HepG2 (cell line): Measurements from ENCODE around the gene SLC35A2. TPM values are rescaled to one million over a fixed set of nuclear protein-coding genes. Genes with fewer than 3 reads are reported as not detected.

Experiments
- ATAC-seq: fragments of 200-7000 bp; cut with Tn5 transposase; 3 replicates; pipeline ENCODE4 v1.9.1; 2020; ENCODE audit warnings: mild to moderate bottlenecking, moderate library complexity
- BruUV-seq: library from RNA; stranded (reverse); fragments of 400-500 nt; replicated peaks from 2 replicates; lab custom pipeline; 2021; lab: Mats Ljungman, UMichigan
- CTCF ChIA-PET: fragments of 300-600 bp; formaldehyde crosslinking; extraction: SDS; loops from one replicate; lab custom pipeline; 2021; ENCODE audit warnings: low total read pairs, inconsistent platforms, low intra/inter-chr PET ratio; lab: Yijun Ruan, JAX
- POLR2A ChIA-PET: fragments of 350-600 bp; sonication (Branson Sonifier 250); formaldehyde crosslinking; loops from one replicate; lab custom pipeline; 2020; ENCODE audit warnings: antibody characterized with exemption, inconsistent platforms; lab: Yijun Ruan, JAX
- DNase-seq: peaks from one replicate; pipeline ENCODE4 v3.0.0-alpha.2; 2015; ENCODE audit warnings: low spot score
- FAIRE-seq: peaks from 3 replicates; lab custom pipeline; 2011; peaks lifted over from hg19 to GRCh38; lab: Jason Lieb, UNC
- H2AFZ ChIP-seq: one replicate; pipeline ENCODE4 v1.6.1; 2011; ENCODE audit warnings: low read length, inconsistent platforms
- H3K27ac ChIP-seq: fragments of 300-600 bp; 3 replicates; pipeline ENCODE4 v1.8.0; 2011; ENCODE audit warnings: mixed run types, mild to moderate bottlenecking, mixed read lengths, low read length, inconsistent platforms; ENCODE audit not compliant: insufficient read depth; ENCODE audit errors: extremely low read length
- H3K27me3 ChIP-seq, 2 experiments: fragments of 200-600 bp in 1 of 2; 2 replicates in 1 of 2; 3 replicates in 1 of 2; pipeline versions ENCODE4 v1.6.0 to v1.8.0; 2011; ENCODE audit warnings: low read length in 2 of 2, mild to moderate bottlenecking in 2 of 2, moderate library complexity in 2 of 2, inconsistent platforms in 1 of 2; ENCODE audit not compliant: insufficient read depth in 2 of 2, control insufficient read depth in 1 of 2
- H3K36me3 ChIP-seq, 2 experiments: fragments of 200-600 bp in 1 of 2; replicated peaks in 1 of 2; 2 replicates in 1 of 2; 3 replicates in 1 of 2; pipeline versions ENCODE4 v1.5.1 to v1.8.0; 2011; ENCODE audit warnings: low read length in 2 of 2, inconsistent platforms in 1 of 2; ENCODE audit not compliant: insufficient read depth in 2 of 2, control insufficient read depth in 1 of 2
- H3K4me1 ChIP-seq: 2 replicates; pipeline ENCODE4 v1.5.1; 2012; ENCODE audit warnings: low read length, inconsistent platforms; ENCODE audit not compliant: insufficient read depth
- H3K4me2 ChIP-seq: 2 replicates; pipeline ENCODE4 v1.6.0; 2011; ENCODE audit warnings: low read depth, low read length, inconsistent platforms
- H3K4me3 ChIP-seq, 3 experiments: fragments of 200-600 bp in 1 of 3; sonication (generic), shearing (Covaris generic) in 1 of 3; replicated peaks in 1 of 3; 2 replicates each; pipeline ENCODE4 v1.5.1; 2011 to 2016; ENCODE audit warnings: low read length in 3 of 3, inconsistent platforms in 2 of 3, low read depth in 2 of 3, mild to moderate bottlenecking in 2 of 3, control low read depth in 1 of 3, mixed read lengths in 1 of 3; ENCODE audit not compliant: insufficient read depth in 1 of 3
- H3K79me2 ChIP-seq: one replicate; pipeline ENCODE4 v1.6.1; 2011; ENCODE audit warnings: low read length, inconsistent platforms; ENCODE audit not compliant: insufficient read depth
- H3K9ac ChIP-seq: 2 replicates; pipeline ENCODE4 v1.6.0; 2011; ENCODE audit warnings: mild to moderate bottlenecking, low read depth, low read length, inconsistent platforms; ENCODE audit not compliant: insufficient read depth
- H3K9me3 ChIP-seq: 2 replicates; pipeline ENCODE4 v1.5.1; 2012; ENCODE audit warnings: mild to moderate bottlenecking, low read length
- H4K20me1 ChIP-seq: 2 replicates; pipeline ENCODE4 v1.6.0; 2011; ENCODE audit warnings: inconsistent platforms, mild to moderate bottlenecking, low read length, moderate library complexity; ENCODE audit not compliant: insufficient read depth
- AGO2 ChIP-seq: fragments of 200-400 bp; formaldehyde crosslinking; optimal IDR thresholded peaks from 2 replicates; pipeline ENCODE3; 2017; ENCODE audit warnings: mild to moderate bottlenecking, low read depth, low read length, moderate library complexity
- HMG20A ChIP-seq: IDR thresholded peaks from 2 replicates; pipeline ENCODE4 v1.6.1; 2016; ENCODE audit warnings: borderline replicate concordance
- NBN ChIP-seq: fragments of 450-650 bp; conservative IDR thresholded peaks from 2 replicates; pipeline ENCODE4 v1.6.1; 2017
- SP140L ChIP-seq: sonication (generic); formaldehyde crosslinking; IDR thresholded peaks from 2 replicates; pipeline ENCODE4 v1.4.0; 2020; ENCODE audit warnings: missing genetic modification reagents, borderline replicate concordance
- YY1 ChIP-seq: IDR thresholded peaks from 2 replicates; pipeline ENCODE4 v1.6.1; 2011; ENCODE audit warnings: low read length, low read depth, moderate library complexity, mild to moderate bottlenecking; ENCODE audit not compliant: insufficient read depth, insufficient replicate concordance
- ZMAT3 ChIP-seq: sonication (generic); formaldehyde crosslinking; conservative IDR thresholded peaks from 2 replicates; pipeline ENCODE4 v1.7.0; 2021; ENCODE audit warnings: missing genetic modification reagents
- ZNF180 ChIP-seq: sonication (generic); formaldehyde crosslinking; IDR thresholded peaks from 2 replicates; pipeline ENCODE4 v1.4.0; 2020; ENCODE audit warnings: low read depth, missing genetic modification reagents, borderline replicate concordance
- ZNF234 ChIP-seq: sonication (generic); formaldehyde crosslinking; conservative IDR thresholded peaks from 2 replicates; pipeline ENCODE4 v1.5.1; 2020; ENCODE audit warnings: mild to moderate bottlenecking, missing genetic modification reagents
- ZNF432 ChIP-seq: sonication (generic); formaldehyde crosslinking; IDR thresholded peaks from 2 replicates; pipeline ENCODE4 v1.5.0; 2020; ENCODE audit warnings: missing genetic modification reagents, mild to moderate bottlenecking, borderline replicate concordance
- ZNF737 ChIP-seq: sonication (generic); formaldehyde crosslinking; IDR thresholded peaks from 2 replicates; pipeline ENCODE4 v1.5.0; 2020; ENCODE audit warnings: missing genetic modification reagents, mild to moderate bottlenecking, borderline replicate concordance
- ZNF776 ChIP-seq: sonication (generic); formaldehyde crosslinking; IDR thresholded peaks from 2 replicates; pipeline ENCODE4 v1.4.0; 2020; ENCODE audit warnings: mild to moderate bottlenecking, missing genetic modification reagents
- WGBS: methylation state at CpG from one replicate; pipeline ENCODE4 v1.1.6; 2017; ENCODE audit warnings: low lambda C conversion rate; 5-methylcytosine and 5-hydroxymethylcytosine counted together
- in situ Hi-C: cut with HindIII; loops from 2 replicates; pipeline ENCODE4 v1.10.0; 2017; ENCODE audit warnings: low pct_unique_long_range_greater_than_20kb; ENCODE audit not compliant: extremely low pct_ligation_motif_present
- intact Hi-C: fragments of 100-400 bp; cut with micrococcal nuclease; formaldehyde crosslinking; loops from one replicate; pipeline ENCODE4 v1.10.0; 2022; ENCODE audit not compliant: unreplicated experiment
- polyA plus RNA-seq, 8 experiments: library from polyadenylated mRNA; depleted of rRNA in 3 of 8; stranded (reverse) in 7 of 8; unstranded in 1 of 8; fragments of >200 nt; fragmentation: Illumina TruSeq in 4 of 8; extraction: Trizol in 4 of 8; gene quantifications; 2 replicates each; pipeline versions ENCODE4 v1.2.1 to v1.2.3, GENCODE V29; 2011 to 2016; ENCODE audit warnings: low read depth in 4 of 8, missing spikeins in 1 of 8, mixed read lengths in 1 of 8; ENCODE audit not compliant: insufficient read depth in 1 of 8
- total RNA-seq, 5 experiments: library from RNA; depleted of rRNA; stranded (reverse); fragments of >200 nt; fragmentation: Illumina TruSeq; extraction: Trizol; gene quantifications; 2 replicates each; pipeline ENCODE4 v1.2.3, GENCODE V29; 2016; ENCODE audit warnings: low read depth in 1 of 5
- TF ChIP-seq, protein P1 (sequence below): sonication (generic); formaldehyde crosslinking; IDR thresholded peaks from 2 replicates; pipeline ENCODE4 v1.4.0; 2020; ENCODE audit warnings: missing genetic modification reagents, mild to moderate bottlenecking, borderline replicate concordance
- TF ChIP-seq, protein P2 (sequence below): sonication (generic); formaldehyde crosslinking; IDR thresholded peaks from 2 replicates; pipeline ENCODE4 v1.9.0; 2021; ENCODE audit warnings: missing genetic modification reagents, borderline replicate concordance

SLC35A2 gene
- total and polyA plus RNA-seq, 2 of the 13 experiments (the other 11 are each of a cell fraction or from before 2014, with no cell fraction given): 32.1 to 40.8 TPM

DNA sequence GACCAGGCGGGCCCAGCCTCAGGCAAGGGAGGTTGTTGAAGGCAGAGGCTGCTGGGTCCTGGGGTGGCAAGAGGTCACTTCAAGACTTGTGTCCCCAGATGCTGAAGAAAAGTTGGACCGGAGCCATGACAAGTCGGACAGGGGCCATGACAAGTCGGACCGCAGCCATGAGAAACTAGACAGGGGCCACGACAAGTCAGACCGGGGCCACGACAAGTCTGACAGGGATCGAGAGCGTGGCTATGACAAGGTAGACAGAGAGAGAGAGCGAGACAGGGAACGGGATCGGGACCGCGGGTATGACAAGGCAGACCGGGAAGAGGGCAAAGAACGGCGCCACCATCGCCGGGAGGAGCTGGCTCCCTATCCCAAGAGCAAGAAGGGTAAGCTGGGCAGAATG is 9.3 kb downstream of the SLC35A2 start:
- no peak for DNase-seq
- in situ Hi-C loops: no loop called here
- BruUV-seq: no TSS peak
- Histone ChIP-seq H3K9ac (no peak overlapping the region), H3K36me3 (peaks cover 12 to 13% of the 10 kb centered on the region in 2 experiments), H3K4me3 (no peak overlapping the region), H2AFZ (no peak overlapping the region), H3K27ac (no peak overlapping the region), H3K79me2 (peaks cover 14% of the 10 kb centered on the region), H3K4me2 (no peak overlapping the region), H3K4me1 (peaks cover 10% of the 10 kb centered on the region), H4K20me1 (no peaks in the 10 kb centered on the region), H3K27me3 (no peaks in the 10 kb centered on the region), H3K9me3 (no peaks in the 10 kb centered on the region)
- intact Hi-C loops: no loop called here
- ChIA-PET POLR2A (no interaction called here), CTCF (no interaction called here)
- FAIRE-seq: no peak
- WGBS: 97% methylated on average over 20 of the region's 20 CpGs
- no peak for ATAC-seq
- TF ChIP-seq AGO2: peak; percentile 33
- TF ChIP-seq ZNF234 (CRISPR knock-in tag): no peak

DNA sequence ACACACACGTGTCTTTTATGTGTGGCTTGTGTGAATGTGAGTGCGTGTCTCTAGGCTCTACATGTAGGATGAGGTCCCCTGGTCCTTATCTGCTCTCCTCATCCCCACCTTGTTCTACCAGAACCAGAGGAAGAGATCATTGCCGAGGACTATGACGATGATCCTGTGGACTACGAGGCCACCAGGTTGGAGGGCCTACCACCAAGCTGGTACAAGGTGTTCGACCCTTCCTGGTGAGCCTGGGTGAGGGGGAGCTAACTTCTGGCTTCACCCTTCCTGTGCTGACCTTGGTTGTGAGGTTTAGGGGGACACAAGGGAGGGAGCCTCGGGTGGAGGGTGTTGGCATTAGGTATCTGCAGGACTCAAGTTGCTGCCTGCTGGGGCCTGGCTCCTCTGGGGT is 10.4 kb downstream of the SLC35A2 start:
- no peak for FAIRE-seq
- ATAC-seq: no peak
- in situ Hi-C loops (no loop called here), intact Hi-C loops (no loop called here)
- no peak overlapping the region for H3K4me3 ChIP-seq
- H3K9ac ChIP-seq: no peak overlapping the region
- no peak overlapping the region for H2AFZ ChIP-seq
- H3K36me3 ChIP-seq: peaks cover 12 to 13% of the 10 kb centered on the region in 2 experiments
- no peak for DNase-seq
- WGBS: 100% methylated on average over 1 of the region's 7 CpGs
- no peaks in the 10 kb centered on the region; the same call in 1 of the 2 replicates for H4K20me1 ChIP-seq
- CTCF ChIA-PET: no interaction called here
- H3K27me3 ChIP-seq: no peaks in the 10 kb centered on the region
- H3K79me2 ChIP-seq: peaks cover 23% of the 10 kb centered on the region
- no TSS peak for BruUV-seq
- H3K9me3 ChIP-seq: no peaks in the 10 kb centered on the region
- no peak overlapping the region for H3K4me2 ChIP-seq
- POLR2A ChIA-PET: no interaction called here
- no peak overlapping the region for H3K27ac ChIP-seq
- peaks cover 17% of the 10 kb centered on the region for H3K4me1 ChIP-seq
- TF ChIP-seq ZNF737 (CRISPR knock-in tag): no peak
- TF ChIP-seq HMG20A: no peak
- TF ChIP-seq, protein P1, sequence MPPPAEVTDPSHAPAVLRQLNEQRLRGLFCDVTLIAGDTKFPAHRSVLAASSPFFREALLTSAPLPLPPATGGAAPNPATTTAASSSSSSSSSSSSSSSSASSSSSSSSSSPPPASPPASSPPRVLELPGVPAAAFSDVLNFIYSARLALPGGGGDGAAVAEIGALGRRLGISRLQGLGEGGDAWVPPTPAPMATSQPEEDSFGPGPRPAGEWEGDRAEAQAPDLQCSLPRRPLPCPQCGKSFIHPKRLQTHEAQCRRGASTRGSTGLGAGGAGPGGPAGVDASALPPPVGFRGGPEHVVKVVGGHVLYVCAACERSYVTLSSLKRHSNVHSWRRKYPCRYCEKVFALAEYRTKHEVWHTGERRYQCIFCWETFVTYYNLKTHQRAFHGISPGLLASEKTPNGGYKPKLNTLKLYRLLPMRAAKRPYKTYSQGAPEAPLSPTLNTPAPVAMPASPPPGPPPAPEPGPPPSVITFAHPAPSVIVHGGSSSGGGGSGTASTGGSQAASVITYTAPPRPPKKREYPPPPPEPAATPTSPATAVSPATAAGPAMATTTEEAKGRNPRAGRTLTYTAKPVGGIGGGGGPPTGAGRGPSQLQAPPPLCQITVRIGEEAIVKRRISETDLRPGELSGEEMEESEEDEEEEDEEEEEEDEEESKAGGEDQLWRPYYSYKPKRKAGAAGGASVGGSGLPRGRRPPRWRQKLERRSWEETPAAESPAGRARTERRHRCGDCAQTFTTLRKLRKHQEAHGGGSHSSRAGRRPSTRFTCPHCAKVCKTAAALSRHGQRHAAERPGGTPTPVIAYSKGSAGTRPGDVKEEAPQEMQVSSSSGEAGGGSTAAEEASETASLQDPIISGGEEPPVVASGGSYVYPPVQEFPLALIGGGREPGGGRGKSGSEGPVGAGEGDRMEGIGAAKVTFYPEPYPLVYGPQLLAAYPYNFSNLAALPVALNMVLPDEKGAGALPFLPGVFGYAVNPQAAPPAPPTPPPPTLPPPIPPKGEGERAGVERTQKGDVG (CRISPR knock-in tag): no peak
- TF ChIP-seq, protein P2, sequence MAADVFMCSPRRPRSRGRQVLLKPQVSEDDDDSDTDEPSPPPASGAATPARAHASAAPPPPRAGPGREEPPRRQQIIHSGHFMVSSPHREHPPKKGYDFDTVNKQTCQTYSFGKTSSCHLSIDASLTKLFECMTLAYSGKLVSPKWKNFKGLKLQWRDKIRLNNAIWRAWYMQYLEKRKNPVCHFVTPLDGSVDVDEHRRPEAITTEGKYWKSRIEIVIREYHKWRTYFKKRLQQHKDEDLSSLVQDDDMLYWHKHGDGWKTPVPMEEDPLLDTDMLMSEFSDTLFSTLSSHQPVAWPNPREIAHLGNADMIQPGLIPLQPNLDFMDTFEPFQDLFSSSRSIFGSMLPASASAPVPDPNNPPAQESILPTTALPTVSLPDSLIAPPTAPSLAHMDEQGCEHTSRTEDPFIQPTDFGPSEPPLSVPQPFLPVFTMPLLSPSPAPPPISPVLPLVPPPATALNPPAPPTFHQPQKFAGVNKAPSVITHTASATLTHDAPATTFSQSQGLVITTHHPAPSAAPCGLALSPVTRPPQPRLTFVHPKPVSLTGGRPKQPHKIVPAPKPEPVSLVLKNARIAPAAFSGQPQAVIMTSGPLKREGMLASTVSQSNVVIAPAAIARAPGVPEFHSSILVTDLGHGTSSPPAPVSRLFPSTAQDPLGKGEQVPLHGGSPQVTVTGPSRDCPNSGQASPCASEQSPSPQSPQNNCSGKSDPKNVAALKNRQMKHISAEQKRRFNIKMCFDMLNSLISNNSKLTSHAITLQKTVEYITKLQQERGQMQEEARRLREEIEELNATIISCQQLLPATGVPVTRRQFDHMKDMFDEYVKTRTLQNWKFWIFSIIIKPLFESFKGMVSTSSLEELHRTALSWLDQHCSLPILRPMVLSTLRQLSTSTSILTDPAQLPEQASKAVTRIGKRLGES: no peak
- no peak for TF ChIP-seq NBN
- TF ChIP-seq YY1: no peak
- TF ChIP-seq SP140L (CRISPR knock-in tag): no peak
- no peak for TF ChIP-seq ZMAT3 (CRISPR knock-in tag)
- TF ChIP-seq ZNF776 (CRISPR knock-in tag): no peak
- no peak for TF ChIP-seq ZNF432 (CRISPR knock-in tag)
- TF ChIP-seq ZNF180 (CRISPR knock-in tag): no peak
